Brain microvascular endothelial cell (primary cell): ENCODE results near the gene TIE1.

Source experiments
- DNase-seq: peaks from one replicate; pipeline ENCODE4 v3.0.0-alpha.2; 2020
- H3K27ac ChIP-seq: fragments of 250-450 bp; sonication (Bioruptor Pico); 2 replicates; pipeline ENCODE4 v1.5.1; 2020; ENCODE audit warnings: mild to moderate bottlenecking, moderate library complexity
- H3K27me3 ChIP-seq: fragments of 250-450 bp; sonication (Bioruptor Pico); replicated peaks from 2 replicates; pipeline ENCODE4 v1.5.1; 2020; ENCODE audit warnings: mild to moderate bottlenecking
- H3K36me3 ChIP-seq: fragments of 250-450 bp; sonication (Bioruptor Pico); replicated peaks from 2 replicates; pipeline ENCODE4 v1.5.1; 2020; ENCODE audit warnings: mild to moderate bottlenecking
- H3K4me3 ChIP-seq: 2 replicates; pipeline ENCODE4 v1.5.1; 2011; ENCODE audit warnings: low read depth, mild to moderate bottlenecking, control low read depth, low read length, moderate library complexity
- in situ Hi-C: cut with HindIII; loops from 2 replicates; pipeline ENCODE4 v1.10.0; 2017; ENCODE audit warnings: low sequenced_read_pairs, low pct_ligation_motif_present
- TF ChIP-seq, protein P1 (sequence below): IDR thresholded peaks from 2 replicates; pipeline ENCODE4 v1.5.1; 2011; ENCODE audit warnings: low read depth, mild to moderate bottlenecking, moderate library complexity, low read length, control low read depth, inconsistent platforms; ENCODE audit errors: missing control alignments

The TIE1 gene

DNA sequence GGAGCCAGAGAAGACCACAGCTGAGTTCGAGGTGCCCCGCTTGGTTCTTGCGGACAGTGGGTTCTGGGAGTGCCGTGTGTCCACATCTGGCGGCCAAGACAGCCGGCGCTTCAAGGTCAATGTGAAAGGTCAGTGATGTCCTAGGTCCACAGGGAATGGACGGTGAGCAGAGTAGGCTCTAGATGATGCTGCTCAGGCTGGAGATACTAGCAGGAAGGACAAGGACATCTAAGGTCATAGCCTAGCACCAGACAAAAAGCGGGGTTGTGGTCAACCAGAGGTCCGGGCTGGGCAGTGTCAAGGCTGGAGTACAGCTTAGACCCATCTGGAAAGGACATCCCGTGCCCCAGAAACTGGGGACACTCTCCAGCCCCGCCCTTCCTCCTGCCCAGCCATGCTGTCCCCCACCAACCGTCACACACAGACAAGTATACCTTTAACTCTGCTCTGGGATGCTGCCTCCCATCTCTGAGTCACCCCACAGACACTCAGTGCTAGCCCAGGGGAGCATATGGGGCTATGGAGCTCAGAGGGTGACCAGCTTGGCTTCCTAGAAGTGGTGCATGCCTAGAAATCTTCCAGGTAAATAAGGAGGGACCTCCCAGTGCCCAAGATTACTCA, 8.7 kb downstream of the TIE1 start:
- DNase-seq = no peak
- Histone ChIP-seq H3K36me3 (no peaks in the 10 kb centered on the region), H3K27ac (no peak overlapping the region), H3K4me3 (no peak overlapping the region), H3K27me3 (no peaks in the 10 kb centered on the region)
- TF ChIP-seq, protein P1, sequence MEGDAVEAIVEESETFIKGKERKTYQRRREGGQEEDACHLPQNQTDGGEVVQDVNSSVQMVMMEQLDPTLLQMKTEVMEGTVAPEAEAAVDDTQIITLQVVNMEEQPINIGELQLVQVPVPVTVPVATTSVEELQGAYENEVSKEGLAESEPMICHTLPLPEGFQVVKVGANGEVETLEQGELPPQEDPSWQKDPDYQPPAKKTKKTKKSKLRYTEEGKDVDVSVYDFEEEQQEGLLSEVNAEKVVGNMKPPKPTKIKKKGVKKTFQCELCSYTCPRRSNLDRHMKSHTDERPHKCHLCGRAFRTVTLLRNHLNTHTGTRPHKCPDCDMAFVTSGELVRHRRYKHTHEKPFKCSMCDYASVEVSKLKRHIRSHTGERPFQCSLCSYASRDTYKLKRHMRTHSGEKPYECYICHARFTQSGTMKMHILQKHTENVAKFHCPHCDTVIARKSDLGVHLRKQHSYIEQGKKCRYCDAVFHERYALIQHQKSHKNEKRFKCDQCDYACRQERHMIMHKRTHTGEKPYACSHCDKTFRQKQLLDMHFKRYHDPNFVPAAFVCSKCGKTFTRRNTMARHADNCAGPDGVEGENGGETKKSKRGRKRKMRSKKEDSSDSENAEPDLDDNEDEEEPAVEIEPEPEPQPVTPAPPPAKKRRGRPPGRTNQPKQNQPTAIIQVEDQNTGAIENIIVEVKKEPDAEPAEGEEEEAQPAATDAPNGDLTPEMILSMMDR = no peak
- in situ Hi-C loops = no loop called here

GRCh38 chr1:43311521-43311920, 10.7 kb downstream of the TIE1 start:
- no peaks in the 10 kb centered on the region for H3K27me3 ChIP-seq
- TF ChIP-seq, protein P1 = no peak
- in situ Hi-C loops = no loop called here
- no peak overlapping the region for H3K4me3 ChIP-seq
- H3K27ac ChIP-seq = no peak overlapping the region
- no peak for DNase-seq
- no peaks in the 10 kb centered on the region for H3K36me3 ChIP-seq

GRCh38 chr1:43312212-43312623, 11.4 kb downstream of the TIE1 start:
- Histone ChIP-seq H3K27me3 (no peaks in the 10 kb centered on the region), H3K27ac (no peak overlapping the region), H3K36me3 (no peaks in the 10 kb centered on the region), H3K4me3 (no peak overlapping the region)
- in situ Hi-C loops = no loop called here
- TF ChIP-seq, protein P1 = no peak
- no peak for DNase-seq

- H3K36me3 ChIP-seq = no peaks in the 10 kb centered on the region
- TF ChIP-seq, protein P1 = no peak
- no peak overlapping the region for H3K4me3 ChIP-seq
- H3K27me3 ChIP-seq = no peaks in the 10 kb centered on the region
- H3K27ac ChIP-seq = no peak overlapping the region
- DNase-seq = no peak
- in situ Hi-C loops = no loop called here
Observed at GRCh38 chr1:43312663-43313515, 12.1 kb downstream of the TIE1 start.

DNA sequence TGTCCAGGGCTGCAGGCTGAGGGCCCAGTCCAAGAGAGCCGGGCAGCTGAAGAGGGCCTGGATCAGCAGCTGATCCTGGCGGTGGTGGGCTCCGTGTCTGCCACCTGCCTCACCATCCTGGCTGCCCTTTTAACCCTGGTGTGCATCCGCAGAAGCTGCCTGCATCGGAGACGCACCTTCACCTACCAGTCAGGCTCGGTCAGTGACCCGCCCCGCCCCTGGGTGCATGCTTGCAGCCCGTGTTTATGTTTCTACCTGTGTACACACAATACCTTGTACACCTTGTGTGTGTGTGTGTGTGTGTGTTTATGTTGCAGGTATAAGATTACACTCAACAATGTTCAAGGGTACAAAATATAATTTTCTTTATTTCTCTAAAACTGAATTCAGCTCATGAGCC, 13.0 kb downstream of the TIE1 start:
- Histone ChIP-seq H3K36me3 (no peaks in the 10 kb centered on the region), H3K27me3 (no peaks in the 10 kb centered on the region), H3K4me3 (no peak overlapping the region), H3K27ac (no peak overlapping the region)
- TF ChIP-seq, protein P1 = no peak
- DNase-seq = no peak
- in situ Hi-C loops = no loop called here
